ENCODE data around the gene POU3F3.

The POU3F3 gene

GRCh38 chr2:104876606-104877570 lies 23.0 kb downstream of the POU3F3 start:
- no peak for DNase-seq (ENCODE audit: low spot score)

- DNase-seq (ENCODE audit: low spot score): no peak
These were observed 25.1 kb downstream of the POU3F3 start for GRCh38 chr2:104878863-104879512.

GRCh38 chr2:104880076-104880475 lies 26.2 kb downstream of the POU3F3 start:
- DNase-seq (ENCODE audit: low spot score): no peak

GRCh38 chr2:104883357-104883756 lies 29.4 kb downstream of the POU3F3 start:
- DNase-seq (ENCODE audit: low spot score): no peak

DNA sequence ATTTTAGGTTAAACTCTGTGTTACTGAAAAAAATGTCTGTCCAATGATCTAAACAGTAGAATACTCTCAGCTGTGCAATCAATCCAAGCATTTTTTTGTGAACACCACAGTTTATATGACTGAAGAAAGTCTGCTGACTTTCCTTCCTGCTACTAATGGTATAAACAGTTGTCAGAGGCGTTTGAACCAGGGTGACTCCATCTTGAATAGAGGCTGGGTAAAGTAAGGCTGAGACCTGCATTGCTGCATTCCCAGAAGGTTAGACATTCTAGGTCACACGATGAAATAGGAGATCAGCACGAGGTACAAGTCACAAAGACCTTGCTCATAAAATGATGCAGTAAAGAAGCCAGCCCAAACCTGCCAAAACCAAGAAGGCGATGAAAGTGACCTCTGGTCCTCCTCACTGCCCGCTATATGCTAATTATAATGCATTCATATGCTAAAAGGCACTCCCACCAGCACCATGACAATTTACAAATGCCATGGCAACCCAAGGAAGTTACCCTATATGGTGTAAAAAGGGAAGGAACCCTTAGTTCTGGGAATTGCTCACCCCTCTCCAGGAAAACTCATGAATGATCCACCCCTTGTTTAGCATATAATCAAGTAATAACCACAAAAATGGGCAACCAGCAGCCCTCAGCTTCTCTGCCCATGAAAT lies 31.3 kb downstream of the POU3F3 start:
- no peak for DNase-seq (ENCODE audit: low spot score)

GRCh38 chr2:104887676-104888075 lies 33.8 kb downstream of the POU3F3 start:
- DNase-seq (ENCODE audit: low spot score): no peak

DNA sequence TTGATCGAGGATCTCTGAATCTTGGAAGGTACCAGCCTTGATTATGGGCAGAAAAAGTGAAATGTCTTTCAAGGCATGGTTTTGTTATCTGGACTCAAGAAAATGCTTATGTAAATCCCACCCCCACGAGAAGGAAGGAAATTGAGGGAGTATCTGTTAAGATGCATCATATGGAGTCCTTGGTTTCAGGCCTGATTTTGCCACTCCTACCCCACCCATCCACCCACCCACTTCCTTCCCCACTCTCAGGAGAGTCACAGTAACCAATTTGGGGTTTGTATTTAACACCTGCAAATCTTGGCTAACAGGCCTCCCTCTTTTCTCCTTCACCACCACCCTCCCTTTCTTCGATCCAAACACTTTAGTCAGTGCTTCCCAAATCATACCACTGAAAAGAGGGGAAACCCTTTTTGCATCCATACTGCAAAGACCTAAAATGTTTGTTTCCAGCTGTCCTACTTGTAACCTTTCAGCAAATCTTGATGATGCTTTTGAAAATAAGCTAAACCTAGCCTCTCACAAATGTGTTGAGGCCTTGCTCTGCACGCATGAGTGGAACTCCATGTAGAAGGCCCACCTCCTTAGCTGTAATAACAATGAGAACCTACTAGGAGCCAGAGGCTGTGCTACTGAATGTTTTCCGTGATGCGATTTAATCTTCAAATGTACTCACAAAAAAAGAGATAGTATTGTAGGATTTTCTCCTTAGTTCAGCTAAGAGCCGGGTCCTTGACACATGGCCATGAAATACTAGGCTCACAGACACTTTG lies 34.8 kb downstream of the POU3F3 start:
- DNase-seq (ENCODE audit: low spot score): no peak

GRCh38 chr2:104889291-104889959 lies 35.5 kb downstream of the POU3F3 start:
- no peak for DNase-seq (ENCODE audit: low spot score)

DNA sequence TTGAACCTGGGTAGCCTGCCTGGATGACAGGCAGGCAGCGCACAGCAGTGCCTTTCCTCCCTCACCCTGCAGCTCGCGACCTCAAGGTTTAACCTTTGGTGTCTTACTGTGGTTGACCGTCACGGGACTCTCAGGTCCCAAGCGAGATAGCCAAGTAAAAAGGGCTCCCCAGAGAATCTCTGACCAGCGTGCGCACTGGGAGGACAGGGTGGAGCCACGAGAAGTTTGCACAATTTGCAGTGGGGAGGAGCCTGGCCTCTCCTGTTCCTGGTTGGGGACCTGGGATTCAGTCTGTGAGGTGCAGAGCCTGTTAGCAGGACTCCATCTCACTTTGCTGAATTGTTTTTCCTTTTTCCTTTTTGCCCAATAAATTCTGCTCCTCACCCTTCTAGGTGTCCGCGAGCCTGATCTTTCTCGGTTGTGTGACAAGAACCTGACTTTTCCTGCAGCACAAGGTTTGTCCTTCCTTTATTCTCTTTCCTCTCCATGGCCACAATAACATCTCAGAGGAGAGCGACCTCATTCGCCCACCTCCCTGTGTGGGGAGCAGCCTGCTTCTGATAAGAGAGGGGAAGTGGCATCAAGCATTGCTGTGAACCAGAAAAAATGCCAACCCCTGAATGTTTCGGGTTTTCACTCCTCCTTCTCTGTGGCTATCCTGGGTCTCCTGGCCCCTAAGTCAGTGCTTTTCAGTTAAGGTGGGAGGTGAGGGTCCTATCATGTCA lies 36.2 kb downstream of the POU3F3 start:
- DNase-seq (ENCODE audit: low spot score): no peak

DNA sequence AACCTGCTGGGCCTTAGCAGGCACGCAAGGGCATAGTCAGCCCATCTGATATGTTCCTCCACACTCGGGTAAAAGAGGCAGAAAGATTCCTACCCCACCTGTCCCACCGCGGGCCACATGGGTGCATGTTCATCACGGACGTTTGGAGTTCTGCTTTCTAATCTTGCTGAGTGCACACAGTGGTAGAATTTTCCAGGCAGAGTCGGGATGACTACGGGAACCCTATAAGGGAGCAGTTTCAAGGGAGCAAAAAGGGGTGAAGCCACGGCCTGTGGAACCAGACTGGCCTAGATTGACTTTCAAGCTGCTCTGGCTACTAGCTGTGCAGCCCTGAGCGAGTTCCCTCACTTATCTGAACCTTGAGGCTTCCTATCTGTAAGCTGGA lies 36.8 kb downstream of the POU3F3 start:
- DNase-seq (ENCODE audit: low spot score): no peak

DNA sequence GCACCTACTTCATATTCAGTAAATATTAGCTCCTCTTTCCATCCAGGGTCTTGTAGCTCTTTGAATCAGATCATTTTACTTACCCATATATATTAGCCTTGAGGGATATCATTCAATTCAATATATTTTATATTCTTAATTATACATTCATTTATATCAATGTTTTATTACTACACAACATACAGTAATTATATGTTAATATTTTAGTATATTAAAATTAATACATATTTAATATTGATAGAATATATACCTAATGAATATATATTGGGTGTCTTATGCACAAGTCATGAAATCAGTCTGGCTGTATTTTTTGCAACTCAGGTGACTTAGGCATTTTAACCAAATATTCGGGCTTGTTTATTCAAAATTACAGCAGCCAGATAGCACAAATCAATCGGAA lies 37.2 kb downstream of the POU3F3 start:
- no peak for DNase-seq (ENCODE audit: low spot score)

GRCh38 chr2:104896446-104896845 lies 42.5 kb downstream of the POU3F3 start:
- no peak for DNase-seq (ENCODE audit: low spot score)

DNA sequence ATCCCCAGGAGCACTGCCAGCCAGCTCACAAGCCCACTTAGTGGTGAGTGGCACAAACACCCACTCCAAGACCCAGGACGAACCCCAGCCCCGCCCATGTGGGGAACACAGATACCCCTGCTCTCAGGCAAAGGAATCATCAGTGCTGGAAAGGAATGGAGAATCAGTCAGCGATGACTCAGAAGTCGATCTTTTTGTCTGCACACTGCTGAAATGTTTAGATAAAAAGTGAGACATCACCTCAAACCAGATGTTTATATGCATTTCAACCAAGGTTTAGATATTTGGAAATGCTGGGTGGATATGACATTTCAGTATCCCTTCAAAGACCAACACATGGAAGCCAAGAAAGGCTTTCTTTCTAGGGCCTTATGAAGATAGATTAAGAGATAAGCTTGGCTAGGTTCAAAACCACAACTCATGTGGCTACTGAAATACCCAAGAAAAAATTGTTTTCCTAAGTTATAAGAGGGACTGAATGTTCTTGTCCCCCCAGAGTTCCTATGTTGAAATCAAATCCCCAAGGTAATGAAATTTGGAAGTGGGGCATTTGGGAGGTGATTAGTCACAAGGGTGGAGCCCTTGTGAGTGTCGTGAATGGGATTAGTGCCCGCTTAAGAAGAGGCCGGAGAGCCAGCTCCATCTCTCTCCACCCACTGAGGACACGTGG lies 43.7 kb downstream of the POU3F3 start:
- no peak for DNase-seq (ENCODE audit: low spot score)

DNA sequence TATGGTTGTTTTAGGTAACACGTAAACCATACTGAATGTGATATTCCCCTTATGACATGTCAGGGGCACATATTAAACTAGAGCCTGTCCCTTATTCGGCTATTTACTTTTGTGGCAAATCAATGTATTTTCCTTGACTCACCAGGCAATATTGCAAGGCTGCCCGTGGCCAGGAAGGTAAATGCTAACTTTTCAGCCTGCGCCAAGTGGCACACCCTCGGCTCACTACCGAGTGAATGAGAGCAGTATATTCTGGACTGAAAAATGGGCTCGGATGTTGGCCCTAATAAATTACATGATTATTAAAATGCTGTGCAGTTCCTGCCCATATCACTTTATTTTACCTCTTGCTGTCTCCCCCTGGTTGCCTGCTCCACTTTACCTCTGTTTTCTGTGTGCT lies 46.7 kb downstream of the POU3F3 start:
- no peak for DNase-seq (ENCODE audit: low spot score)

DNA sequence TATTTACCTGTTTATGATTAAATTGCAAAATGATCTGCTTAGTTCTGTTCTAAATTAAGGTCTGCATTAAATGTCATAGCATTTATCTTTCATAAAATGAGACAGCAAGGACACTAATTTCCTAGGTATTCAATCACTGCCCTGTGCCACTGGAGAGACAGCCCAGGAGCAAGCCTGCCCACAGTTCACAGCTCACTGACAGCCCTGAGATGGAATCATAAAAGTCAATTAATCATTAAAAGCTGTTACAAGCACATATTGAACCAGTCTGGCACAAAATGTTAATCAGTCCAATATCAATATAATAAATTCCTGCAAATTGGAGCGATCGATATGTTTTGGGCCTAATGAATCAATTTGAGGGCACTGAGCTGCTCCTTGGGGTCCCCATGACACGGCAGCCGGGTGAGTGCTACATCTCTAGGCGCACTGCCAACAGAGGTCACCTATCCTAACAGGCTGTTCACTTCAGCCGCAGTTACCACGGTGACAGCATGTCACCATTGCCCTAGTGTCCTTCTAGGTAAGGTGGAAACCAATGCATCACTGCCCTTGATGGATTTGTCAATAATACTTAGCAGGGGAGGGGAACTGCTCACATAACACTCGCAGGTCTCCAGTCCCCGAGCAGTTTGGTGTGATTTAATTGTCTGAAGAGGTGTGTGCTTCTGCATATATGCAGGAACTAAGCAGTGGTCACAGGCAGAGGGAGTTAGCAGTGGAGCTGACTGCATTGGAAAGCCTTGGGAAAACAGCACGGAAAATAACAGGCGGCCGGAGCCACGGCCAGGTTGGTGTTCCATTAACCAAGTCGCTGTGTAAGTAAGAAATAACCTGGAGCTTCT lies 47.3 kb downstream of the POU3F3 start:
- no peak for DNase-seq (ENCODE audit: low spot score)

- no peak for DNase-seq (ENCODE audit: low spot score)
These were observed 48.4 kb downstream of the POU3F3 start for GRCh38 chr2:104902317-104902716.

Measured in CD4-positive, alpha-beta T cell treated with Interleukin-2 at 100 ng/mL for 4 hours (primary cell).